ENCODE data around the gene KRT77.

KRT77 gene

GRCh38 chr12:52694151-52694550 is 9.2 kb downstream of the KRT77 start:
- no peak for FAIRE-seq
- no peak for DNase-seq (ENCODE audit: insufficient read length, low spot score)

GRCh38 chr12:52693261-52693660 is 10.1 kb downstream of the KRT77 start:
- FAIRE-seq (no peak), DNase-seq (ENCODE audit: insufficient read length, low spot score) (no peak)

- no peak for DNase-seq (ENCODE audit: insufficient read length, low spot score)
- FAIRE-seq, result no peak
Observed at GRCh38 chr12:52692254-52692653, 11.1 kb downstream of the KRT77 start.

GRCh38 chr12:52691841-52692150 is 11.5 kb downstream of the KRT77 start:
- FAIRE-seq (no peak), DNase-seq (ENCODE audit: insufficient read length, low spot score) (no peak)

- FAIRE-seq (no peak), DNase-seq (ENCODE audit: insufficient read length, low spot score) (no peak)
Observed at GRCh38 chr12:52691076-52691840, 12.1 kb downstream of the KRT77 start.

DNA sequence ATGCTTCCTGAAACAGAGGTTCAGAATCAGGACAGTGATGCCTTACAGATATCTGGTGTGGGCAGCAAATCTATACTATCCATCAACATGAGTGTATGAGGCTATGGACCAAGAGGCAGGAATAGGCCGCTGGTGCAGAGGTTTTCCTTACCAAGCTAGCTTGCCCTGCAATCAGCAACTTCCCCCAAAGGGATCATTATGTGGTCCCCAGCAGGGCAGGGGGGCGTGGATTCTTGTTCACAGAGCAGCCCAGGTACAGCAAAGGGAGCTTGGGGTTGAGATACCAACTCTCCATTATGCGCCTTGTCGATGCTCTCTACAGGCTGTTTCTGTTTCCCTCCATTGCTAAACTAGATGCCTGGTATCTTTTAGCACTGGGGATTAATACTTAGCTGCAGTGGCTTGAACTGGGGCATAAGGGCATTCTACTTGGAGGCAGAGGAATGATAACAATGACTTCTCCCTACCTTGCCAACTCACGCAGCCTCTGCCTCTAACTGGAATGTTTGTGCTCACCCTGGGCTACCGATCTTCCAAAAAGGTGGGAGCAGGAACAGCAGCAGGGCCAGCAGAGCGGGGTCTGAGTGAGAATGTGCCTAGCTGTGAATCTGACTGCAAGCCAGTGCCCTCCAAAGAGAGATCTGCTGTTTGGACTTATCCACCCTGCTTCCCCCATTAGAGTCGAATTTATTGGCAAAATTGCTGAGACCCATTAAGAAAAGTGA is 12.8 kb downstream of the KRT77 start:
- DNase-seq (ENCODE audit: insufficient read length, low spot score), result no peak
- no peak for FAIRE-seq

- FAIRE-seq, result no peak
- DNase-seq (ENCODE audit: insufficient read length, low spot score), result no peak
Observed at GRCh38 chr12:52689936-52690335, 13.4 kb downstream of the KRT77 start.

- DNase-seq (ENCODE audit: insufficient read length, low spot score) (no peak), FAIRE-seq (no peak)
Observed at GRCh38 chr12:52689239-52689638, 14.1 kb downstream of the KRT77 start.

GRCh38 chr12:52688481-52688880 is 14.8 kb downstream of the KRT77 start:
- no peak for DNase-seq (ENCODE audit: insufficient read length, low spot score)
- FAIRE-seq, result no peak

DNA sequence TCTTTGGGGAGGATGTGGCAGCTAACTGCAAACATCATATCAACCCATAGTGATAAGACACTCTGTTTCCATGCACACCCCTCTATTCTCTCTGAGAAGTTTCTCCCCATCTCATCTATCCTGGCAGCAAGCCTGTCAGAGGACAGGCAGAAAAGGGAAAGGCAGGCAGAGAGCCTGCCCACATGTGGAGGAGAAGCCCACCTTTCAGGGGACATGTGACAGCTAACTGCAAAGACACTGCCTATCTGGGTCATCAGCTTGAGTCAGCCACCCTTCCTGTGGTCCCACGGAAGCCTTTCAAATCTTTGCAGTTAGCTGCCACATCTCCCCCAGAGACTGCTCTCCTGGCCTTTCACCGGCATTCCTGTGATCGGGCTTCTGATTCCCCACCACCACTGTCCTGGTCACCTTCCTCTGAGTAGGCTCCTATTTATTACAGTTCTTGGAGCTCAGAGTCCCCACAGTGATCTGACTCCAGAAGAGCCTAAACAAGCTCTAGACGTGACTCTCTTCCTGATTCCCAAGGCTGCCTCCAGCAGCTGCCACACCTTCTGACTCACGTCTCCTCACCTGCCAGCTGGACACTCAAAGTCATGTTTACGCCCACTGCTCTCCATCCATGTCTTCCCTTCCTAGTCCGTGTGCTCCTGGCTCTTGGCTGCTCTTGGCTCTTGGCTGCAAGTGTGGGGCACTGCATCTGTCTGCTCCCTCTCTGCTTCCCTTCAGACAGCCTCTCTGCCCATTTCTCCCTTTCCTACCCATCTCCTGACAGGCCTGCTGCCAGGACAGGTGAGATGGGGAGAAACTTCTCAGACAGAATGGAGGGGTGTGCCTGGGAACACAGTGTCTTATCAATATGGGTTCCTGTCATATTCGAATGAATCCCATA is 15.6 kb downstream of the KRT77 start:
- DNase-seq (ENCODE audit: insufficient read length, low spot score) (no peak), FAIRE-seq (no peak)

GRCh38 chr12:52686756-52687487 is 16.4 kb downstream of the KRT77 start:
- DNase-seq (ENCODE audit: insufficient read length, low spot score), result no peak
- no peak for FAIRE-seq

GRCh38 chr12:52686063-52686462 is 17.3 kb downstream of the KRT77 start:
- FAIRE-seq (no peak), DNase-seq (ENCODE audit: insufficient read length, low spot score) (no peak)

GRCh38 chr12:52685406-52685890 is 17.9 kb downstream of the KRT77 start:
- FAIRE-seq, result no peak
- no peak for DNase-seq (ENCODE audit: insufficient read length, low spot score)

DNA sequence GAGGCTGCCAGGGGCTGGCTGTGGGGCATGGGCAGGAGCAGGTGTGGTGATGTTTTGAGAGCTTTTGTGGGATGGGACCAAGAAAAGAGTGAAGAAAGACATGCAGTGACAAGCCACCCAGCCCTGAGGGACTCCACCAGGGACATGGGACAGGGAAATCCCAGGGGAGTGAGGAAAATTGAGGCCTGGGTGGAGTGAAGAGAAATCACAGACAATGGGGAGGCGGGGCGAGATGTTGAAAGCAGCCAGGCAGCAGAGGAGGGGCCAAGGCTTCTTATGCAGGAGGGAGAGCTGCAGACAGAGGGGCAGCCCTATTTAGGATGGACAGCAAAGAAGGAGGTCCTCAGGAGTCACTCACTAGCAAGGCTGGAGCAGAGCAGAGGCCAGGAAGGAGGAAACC is 18.9 kb downstream of the KRT77 start:
- no peak for FAIRE-seq
- no peak for DNase-seq (ENCODE audit: insufficient read length, low spot score)

DNA sequence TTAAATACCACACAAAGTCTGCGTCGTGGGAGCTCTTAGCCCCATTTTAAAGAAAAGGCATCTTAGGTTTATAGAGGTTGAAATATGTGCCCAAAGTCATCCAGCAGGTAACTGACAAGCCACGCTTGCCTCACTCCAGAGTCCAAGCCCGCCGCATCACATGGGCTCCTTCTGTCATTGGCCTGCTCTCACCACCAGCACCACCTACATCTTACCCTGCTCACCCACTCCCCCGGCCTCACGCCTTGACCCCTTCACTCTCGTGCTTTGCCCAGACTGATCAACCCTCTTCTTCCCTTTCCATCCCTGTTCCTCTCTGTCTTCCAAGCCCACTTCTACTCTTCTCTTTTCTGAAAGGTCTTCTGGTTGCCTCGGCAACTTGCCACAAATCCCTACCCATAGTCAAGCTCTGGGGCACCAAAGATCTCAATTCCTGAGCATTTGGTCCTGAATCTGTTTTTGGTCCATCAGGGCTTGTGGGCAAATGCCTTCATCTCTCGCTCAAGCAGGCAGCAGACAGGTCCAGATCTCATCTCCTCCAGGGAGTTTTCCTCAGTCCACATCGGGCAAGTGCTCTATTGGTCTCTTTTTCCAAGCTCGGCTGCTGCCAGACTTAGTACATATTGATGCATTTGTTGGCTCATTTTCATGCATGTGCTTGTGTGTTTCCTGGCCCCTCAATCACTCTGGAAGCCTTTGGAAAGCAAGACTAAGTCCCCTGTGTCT is 19.6 kb downstream of the KRT77 start:
- no peak for DNase-seq (ENCODE audit: insufficient read length, low spot score)
- no peak for FAIRE-seq

DNA sequence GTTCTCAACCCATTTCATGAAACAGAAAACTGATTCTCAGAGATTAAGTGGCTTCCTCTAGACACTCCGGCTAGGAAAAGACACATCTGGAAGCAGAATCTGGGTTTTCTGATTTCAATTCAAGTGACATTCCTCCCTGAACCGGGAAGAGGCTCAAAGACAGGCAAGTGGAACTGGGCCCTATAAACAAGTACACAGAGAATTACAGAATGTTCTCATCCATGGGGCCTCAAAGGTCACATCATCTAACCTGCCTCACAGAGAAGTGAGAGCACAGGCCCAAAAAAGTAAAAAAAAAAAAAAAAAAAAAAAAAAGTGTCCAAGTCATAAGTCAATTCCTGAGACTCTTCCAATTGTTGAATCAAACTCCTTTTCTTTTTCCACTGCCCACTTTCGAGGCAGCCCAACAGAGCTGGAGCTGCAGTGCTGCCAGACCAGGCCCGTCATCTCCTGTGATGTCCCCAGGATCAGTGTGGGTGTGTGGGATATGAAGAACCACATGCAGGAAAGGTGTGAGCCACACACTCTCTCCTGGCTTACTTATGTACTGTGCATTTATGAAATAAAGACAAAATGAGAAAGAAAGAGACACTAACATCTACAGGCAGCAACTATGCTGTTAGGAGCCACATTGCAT is 20.3 kb downstream of the KRT77 start:
- FAIRE-seq (no peak), DNase-seq (ENCODE audit: insufficient read length, low spot score) (no peak)

DNA sequence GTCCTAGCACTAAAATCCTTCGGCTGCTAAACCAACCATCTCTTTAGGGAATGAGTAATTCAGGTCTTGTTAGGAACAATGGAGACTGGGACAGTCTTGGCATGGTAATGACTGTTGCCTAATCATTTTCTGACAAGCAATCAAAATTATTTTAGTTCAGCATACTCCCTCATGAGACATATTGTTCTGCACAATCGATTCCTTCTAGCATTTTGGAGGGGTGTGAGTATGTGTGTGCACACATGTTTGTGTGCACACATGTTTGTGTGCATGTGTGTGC is 21.0 kb downstream of the KRT77 start:
- FAIRE-seq (no peak), DNase-seq (ENCODE audit: insufficient read length, low spot score) (no peak)

DNA sequence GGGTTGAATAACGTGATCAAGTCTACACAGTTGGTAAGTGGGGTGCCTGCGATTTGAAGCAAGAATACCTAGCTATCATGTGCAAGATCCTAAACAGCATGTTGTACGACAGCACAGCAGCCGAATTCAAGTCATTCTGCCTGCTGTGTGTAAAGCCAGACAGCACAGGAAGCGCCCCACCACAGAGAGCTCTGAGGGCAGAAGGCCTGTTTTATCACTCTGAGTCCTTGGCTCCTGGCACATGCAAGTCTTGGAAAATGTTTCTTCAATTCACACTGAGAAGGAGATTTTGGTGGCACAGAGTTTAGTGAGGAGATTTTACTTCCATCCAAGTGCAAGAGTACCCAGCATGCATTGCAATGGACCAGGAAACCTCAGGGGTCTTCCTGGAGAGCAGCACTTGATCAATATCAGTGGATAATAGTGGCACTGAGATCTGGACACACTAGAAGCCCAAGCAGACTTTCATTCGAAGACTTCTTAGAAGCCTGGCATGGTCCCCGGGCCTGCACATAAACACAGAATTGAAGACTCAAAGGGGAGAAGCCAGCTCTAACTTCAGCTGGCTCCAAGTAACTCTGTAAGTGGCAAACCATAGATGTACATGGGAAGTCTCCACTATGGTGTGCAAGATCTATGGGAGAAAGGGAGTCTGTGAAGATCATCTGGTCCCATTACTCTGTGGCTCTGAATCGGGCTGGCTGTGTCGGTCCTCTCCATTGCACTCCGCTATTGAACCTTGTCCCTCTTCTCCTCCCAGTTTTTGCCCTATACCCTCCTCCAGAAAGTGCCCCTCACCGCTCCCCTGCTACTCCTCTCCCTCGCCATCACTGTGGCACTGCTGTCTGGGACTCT is 21.6 kb downstream of the KRT77 start:
- FAIRE-seq (no peak), DNase-seq (ENCODE audit: insufficient read length, low spot score) (no peak)

GRCh38 chr12:52680363-52680762 is 23.0 kb downstream of the KRT77 start, which contains the start of gene KRT1:
Gene KRT1, minus strand, starts transcription at chr12:52680407. Its CDS starts 59 bp downstream, at chr12:52680348.
- FAIRE-seq (no peak), DNase-seq (ENCODE audit: insufficient read length, low spot score) (no peak)
